Fibroblast of mammary gland (primary cell): Measurements from ENCODE around the gene TNPO1.
A peak's percentile ranks its signal among the peaks of the same experiment; 100 is the strongest.

Experiments
- DNase-seq: peaks from one replicate; pipeline ENCODE4 v3.0.0-alpha.2; 2010; ENCODE audit warnings: low read depth
- H3K4me3 ChIP-seq: 2 replicates; pipeline ENCODE4 v1.5.1; 2011; ENCODE audit warnings: low read depth, mild to moderate bottlenecking, low read length, moderate library complexity; ENCODE audit not compliant: control insufficient read depth
- CTCF ChIP-seq: conservative IDR thresholded peaks from 2 replicates; pipeline ENCODE4 v1.5.1; 2011; ENCODE audit warnings: low read depth, low read length, inconsistent platforms; ENCODE audit not compliant: control insufficient read depth, insufficient read depth

The TNPO1 gene

GRCh38 chr5:72841756-72842535 lies 25.5 kb downstream of the TNPO1 start:
- DNase-seq, result peak; percentile 56
- no peak for TF ChIP-seq CTCF
- no peak overlapping the region for H3K4me3 ChIP-seq

- TF ChIP-seq CTCF, result peak; percentile 14
Observed at GRCh38 chr5:72842816-72843215, 26.4 kb downstream of the TNPO1 start.

GRCh38 chr5:72844218-72844603 lies 27.8 kb downstream of the TNPO1 start:
- H3K4me3 ChIP-seq, result no peak overlapping the region
- DNase-seq, result no peak
- no peak for TF ChIP-seq CTCF

More at GRCh38 chr5:72842816-72843215, 26.4 kb downstream of the TNPO1 start:
- H3K4me3 ChIP-seq, result no peak overlapping the region
- peak; percentile 74 for DNase-seq

- no peak overlapping the region for H3K4me3 ChIP-seq
- no peak for TF ChIP-seq CTCF
- DNase-seq, result peak; percentile 35
Observed at GRCh38 chr5:72845889-72846288, 29.4 kb downstream of the TNPO1 start.

- DNase-seq, result no peak
- H3K4me3 ChIP-seq, result no peak overlapping the region
- TF ChIP-seq CTCF, result no peak
Observed at GRCh38 chr5:72846483-72846882, 30.0 kb downstream of the TNPO1 start.

- H3K4me3 ChIP-seq, result peak overlapping the region; percentile 87
- TF ChIP-seq CTCF, result no peak
Observed at GRCh38 chr5:72847439-72847838, 31.0 kb downstream of the TNPO1 start.

More at GRCh38 chr5:72847439-72847838, 31.0 kb downstream of the TNPO1 start:
- DNase-seq, result no peak
